K562 (cell line): ENCODE results near the gene FOXL2NB. TPM values are rescaled to one million over a fixed set of nuclear protein-coding genes. Genes with fewer than 3 reads are reported as not detected.

Experiments
- ATAC-seq: fragments of 200-7000 bp; cut with Tn5 transposase; 3 replicates; pipeline ENCODE4 v1.9.1; 2020; ENCODE audit warnings: moderate library complexity
- BruUV-seq: library from RNA; stranded (reverse); fragments of 400-500 nt; replicated peaks from 2 replicates; lab custom pipeline; 2021; lab: Mats Ljungman, UMichigan
- CTCF ChIA-PET: fragments of 300-600 bp; formaldehyde crosslinking; extraction: SDS; loops from one replicate; lab custom pipeline; 2021; ENCODE audit warnings: low intra/inter-chr PET ratio; lab: Yijun Ruan, JAX
- POLR2A ChIA-PET: fragments of 300-600, 350-650 bp; sonication (Branson Sonifier 250); formaldehyde crosslinking; extraction: SDS; loops from one replicate; lab custom pipeline; 2021; ENCODE audit warnings: antibody characterized with exemption, inconsistent platforms; lab: Yijun Ruan, JAX
- DNase-seq, 4 experiments: peaks; one replicate each; pipeline versions ENCODE4 v3.0.0 to v3.0.0-alpha.2; 2011 to 2018; ENCODE audit warnings: low spot score in 3 of 4, mixed read lengths in 3 of 4; ENCODE audit errors: extremely low read depth in 1 of 4
- FAIRE-seq: peaks from 2 replicates; lab custom pipeline; 2011; peaks lifted over from hg19 to GRCh38; lab: Jason Lieb, UNC
- H2AFZ ChIP-seq: 2 replicates; pipeline ENCODE4 v1.6.0; 2011; ENCODE audit warnings: low read depth, low read length, control low read depth, inconsistent platforms
- H3K27ac ChIP-seq: fragments of 200-600 bp; 3 replicates; pipeline ENCODE4 v1.8.0; 2011; ENCODE audit warnings: low read depth, mild to moderate bottlenecking, control low read depth, inconsistent platforms, low read length, moderate library complexity, mixed read lengths; ENCODE audit errors: extremely low read depth
- H3K27me3 ChIP-seq, 2 experiments: fragments of 300-600 bp in 1 of 2; 2 replicates in 1 of 2; 3 replicates in 1 of 2; pipeline versions ENCODE4 v1.6.0 to v1.8.0; 2011; ENCODE audit warnings: inconsistent platforms in 2 of 2, low read length in 2 of 2, mild to moderate bottlenecking in 1 of 2, mixed read lengths in 1 of 2, moderate library complexity in 1 of 2; ENCODE audit not compliant: control insufficient read depth in 2 of 2, insufficient read depth in 2 of 2
- H3K36me3 ChIP-seq: fragments of 300-600 bp; 3 replicates; pipeline ENCODE4 v1.8.0; 2011; ENCODE audit warnings: mild to moderate bottlenecking, low read length, inconsistent platforms; ENCODE audit not compliant: control insufficient read depth, insufficient read depth
- H3K4me1 ChIP-seq, 2 experiments: fragments of 200-600 bp in 1 of 2; replicated peaks in 1 of 2; 2 replicates in 1 of 2; 3 replicates in 1 of 2; pipeline versions ENCODE4 v1.5.1 to v1.8.0; 2011; ENCODE audit warnings: inconsistent platforms in 2 of 2, low read length in 2 of 2, mild to moderate bottlenecking in 1 of 2, mixed read lengths in 1 of 2, moderate library complexity in 1 of 2; ENCODE audit not compliant: control insufficient read depth in 2 of 2, insufficient read depth in 2 of 2
- H3K4me2 ChIP-seq: 2 replicates; pipeline ENCODE4 v1.6.1; 2011; ENCODE audit warnings: low read length, control low read depth, inconsistent platforms, mixed read lengths; ENCODE audit not compliant: insufficient read depth
- H3K4me3 ChIP-seq: fragments of 200-600 bp; sonication (generic), shearing (Covaris generic); 2 replicates; pipeline ENCODE4 v1.5.1; 2016; ENCODE audit warnings: control low read depth, inconsistent platforms
- H3K79me2 ChIP-seq: fragments of 200-600 bp; 3 replicates; pipeline ENCODE4 v1.8.0; 2011; ENCODE audit warnings: low read length, inconsistent platforms; ENCODE audit not compliant: control insufficient read depth, insufficient read depth
- H3K9ac ChIP-seq, 2 experiments: 2 replicates each; pipeline versions ENCODE4 v1.6.0 to v1.6.1; 2011; ENCODE audit warnings: low read depth in 2 of 2, low read length in 2 of 2, control low read depth in 1 of 2, inconsistent platforms in 1 of 2, mild to moderate bottlenecking in 1 of 2, mixed read lengths in 1 of 2; ENCODE audit not compliant: insufficient read depth in 1 of 2
- H3K9me1 ChIP-seq: one replicate; pipeline ENCODE4 v1.6.0; 2011; ENCODE audit warnings: inconsistent platforms, mild to moderate bottlenecking, low read length, moderate library complexity; ENCODE audit not compliant: control insufficient read depth, insufficient read depth
- H3K9me3 ChIP-seq: replicated peaks from 2 replicates; pipeline ENCODE4 v1.5.1; 2011; ENCODE audit warnings: low read depth, low read length, inconsistent platforms; ENCODE audit not compliant: control insufficient read depth, insufficient read depth
- H4K20me1 ChIP-seq: replicated peaks from 2 replicates; pipeline ENCODE4 v1.6.1; 2011; ENCODE audit warnings: low read length, inconsistent platforms, mixed read lengths; ENCODE audit not compliant: control insufficient read depth, insufficient read depth
- EP400 ChIP-seq: fragments of 450-650 bp; IDR thresholded peaks from 2 replicates; pipeline ENCODE4 v1.6.1; 2017; ENCODE audit warnings: antibody characterized with exemption, mild to moderate bottlenecking, moderate library complexity
- ESRRA ChIP-seq: fragments of 450-650 bp; IDR thresholded peaks from 2 replicates; pipeline ENCODE4 v1.6.1; 2014; ENCODE audit warnings: low read depth, mild to moderate bottlenecking, moderate library complexity, borderline replicate concordance
- EZH2 ChIP-seq: IDR thresholded peaks from 2 replicates; pipeline ENCODE4 v1.6.1; 2012; ENCODE audit warnings: low read depth, mild to moderate bottlenecking, inconsistent platforms, low read length, borderline replicate concordance
- HDAC1 ChIP-seq, 2 experiments: fragments of 450-650 bp; IDR thresholded peaks; 2 replicates each; pipeline ENCODE4 v1.6.1; 2016 to 2017; ENCODE audit warnings: inconsistent platforms in 1 of 2, mild to moderate bottlenecking in 1 of 2, moderate library complexity in 1 of 2
- HEY1 ChIP-seq: fragments of 250-450 bp; sonication (Bioruptor Pico); IDR thresholded peaks from 2 replicates; pipeline ENCODE4 v1.5.0; 2020; ENCODE audit warnings: mild to moderate bottlenecking, moderate library complexity, borderline replicate concordance
- KLF16 ChIP-seq: IDR thresholded peaks from 2 replicates; pipeline ENCODE4 v1.6.1; 2016; ENCODE audit warnings: antibody characterized with exemption
- MAFK ChIP-seq: IDR thresholded peaks from 2 replicates; pipeline ENCODE4 v1.6.1; 2011; ENCODE audit warnings: low read length, improper control_type of control experiment
- PHB ChIP-seq: fragments of 250-450 bp; sonication (Bioruptor Pico); IDR thresholded peaks from 2 replicates; pipeline ENCODE4 v1.5.0; 2021
- SMC3 ChIP-seq: conservative IDR thresholded peaks from 2 replicates; pipeline ENCODE4 v1.6.1; 2011; ENCODE audit warnings: low read depth, low read length, improper control_type of control experiment; ENCODE audit not compliant: insufficient read depth
- ZNF316 ChIP-seq: fragments of 450-650 bp; IDR thresholded peaks from 2 replicates; pipeline ENCODE4 v1.6.1; 2016
- ZNF589 ChIP-seq: fragments of 200-800 bp; sonication (Bioruptor generic); IDR thresholded peaks from 2 replicates; pipeline ENCODE4 v1.6.1; 2016; ENCODE audit warnings: low read depth, missing genetic modification characterization, missing compliant biosample characterization
- ZNF764 ChIP-seq: fragments of 250-450 bp; sonication (Bioruptor Pico); IDR thresholded peaks from 2 replicates; pipeline ENCODE4 v1.4.0; 2020; ENCODE audit warnings: low read depth, mild to moderate bottlenecking, moderate library complexity
- WGBS: fragments of 100-300 bp; shearing (Covaris generic); methylation state at CpG from one replicate; pipeline ENCODE4 v1.1.6; 2016; ENCODE audit warnings: low coverage, mixed read lengths; ENCODE audit not compliant: insufficient coverage; ENCODE audit errors: missing lambda C conversion rate; 5-methylcytosine and 5-hydroxymethylcytosine counted together
- in situ Hi-C: fragments of 300-500 bp; cut with MboI; formaldehyde crosslinking; loops from 4 replicates; pipeline ENCODE4 v1.15.0; 2018; ENCODE audit warnings: inconsistent platforms, mixed read lengths
- intact Hi-C: fragments of 100-400 bp; cut with micrococcal nuclease; formaldehyde crosslinking; loops from 2 replicates; pipeline ENCODE4 v1.14.2; 2022
- polyA plus RNA-seq, 8 experiments: library from polyadenylated mRNA; depleted of rRNA in 4 of 8; stranded (reverse) in 5 of 8; unstranded in 3 of 8; fragments of >200 nt; fragmentation: Nextera tagmentation in 2 of 8; fragmentation: Illumina TruSeq in 1 of 8; extraction: Ambion mirVana in 2 of 8; extraction: Trizol in 1 of 8; gene quantifications; 2 replicates each; pipeline versions ENCODE4 v1.2.1 to v1.2.3, GENCODE V29; 2011 to 2014; ENCODE audit warnings: inconsistent platforms in 1 of 8, missing spikeins in 1 of 8
- total RNA-seq, 7 experiments: library from RNA; depleted of rRNA in 6 of 7; stranded (reverse); fragments of >200 nt in 6 of 7; fragmentation: Illumina TruSeq in 2 of 7; extraction: Trizol in 2 of 7; gene quantifications; 2 replicates each; pipeline versions ENCODE4 v1.2.1 to v1.2.3, GENCODE V29; 2011 to 2021; ENCODE audit warnings: low replicate concordance in 1 of 7
- TF ChIP-seq, protein P1 (sequence below), 2 experiments: IDR thresholded peaks; 2 replicates each; pipeline ENCODE4 v1.6.1; 2012; ENCODE audit warnings: improper control_type of control experiment in 2 of 2, low read depth in 2 of 2, low read length in 2 of 2, borderline replicate concordance in 1 of 2
- TF ChIP-seq, protein P2 (sequence below): fragments of 450-650 bp; IDR thresholded peaks from 2 replicates; pipeline ENCODE4 v1.6.1; 2016; ENCODE audit warnings: missing biosample characterization, missing genetic modification characterization

The FOXL2NB gene
- total and polyA plus RNA-seq, 9 of the 15 experiments (the other 6 are each of a cell fraction or from before 2014, with no cell fraction given) = 0.71 to 17.4 (median 9.0) TPM

DNA sequence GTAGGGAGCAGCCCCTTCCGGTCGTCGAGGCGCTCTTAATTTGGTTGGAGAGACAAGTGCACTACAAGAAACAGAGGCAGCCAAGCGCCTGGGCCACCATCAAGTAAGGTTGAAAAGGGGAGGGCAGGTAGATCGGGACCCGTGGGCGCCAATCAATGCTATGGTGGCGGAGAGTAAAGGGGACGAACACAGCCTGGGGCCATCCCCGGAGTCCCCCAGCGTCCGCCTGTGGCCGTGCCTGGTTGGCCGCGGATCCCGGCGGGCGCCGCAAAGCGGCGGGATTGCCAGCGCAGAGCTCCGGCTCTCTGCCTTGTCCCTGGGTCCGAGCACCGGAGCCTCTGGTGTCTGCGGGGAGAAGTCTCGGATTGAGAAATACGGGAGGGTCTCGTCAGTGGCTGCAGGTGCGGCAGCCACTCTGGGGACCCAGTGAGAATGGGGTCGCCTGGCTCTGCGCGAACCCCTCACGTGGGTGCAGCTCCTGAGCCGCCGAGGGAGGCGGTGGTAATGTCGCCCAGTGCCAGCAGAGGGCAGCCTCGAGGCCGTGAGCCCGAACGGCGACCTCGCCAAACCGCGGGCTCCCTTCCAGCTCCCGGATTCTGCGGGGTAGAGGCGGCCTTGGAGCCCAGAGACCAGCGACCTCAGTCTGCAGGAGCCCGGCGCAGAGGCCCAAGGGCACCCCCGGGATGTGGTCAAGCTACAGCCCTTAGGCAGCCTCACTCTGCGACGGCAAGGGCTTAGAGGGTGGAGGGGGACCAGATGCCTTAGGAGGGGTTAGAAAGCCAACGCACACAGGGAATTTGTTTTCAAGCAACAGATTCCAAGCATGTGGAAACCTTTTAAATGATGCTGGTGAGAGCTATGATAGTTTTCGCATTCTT is 10.9 kb upstream of the FOXL2NB start:
- Histone ChIP-seq H3K79me2 (peaks cover 3% of the 10 kb centered on the region; the same call in 1 of the 3 replicates), H3K9ac (peak overlapping the region; percentile 67 to 93), H3K9me3 (no peaks in the 10 kb centered on the region), H3K9me1 (no peaks in the 10 kb centered on the region), H3K4me2 (peak overlapping the region; percentile 75), H4K20me1 (no peaks in the 10 kb centered on the region; the same call in 1 of the 2 replicates), H3K27ac (peak overlapping the region; percentile 54), H3K27me3 (no peaks in the 10 kb centered on the region), H3K4me3 (peak overlapping the region; percentile 45), H3K4me1 (peaks cover 4 to 43% of the 10 kb centered on the region in 2 experiments; a peak in 3 of 5 replicates), H2AFZ (peak overlapping the region; percentile 92), H3K36me3 (peaks cover 3% of the 10 kb centered on the region; the same call in 1 of the 3 replicates)
- ChIA-PET CTCF (interaction anchor here (0.6 to 1.9 kb wide), 3 partner anchors 11 to 1928 kb away, joined by 4 to 8 read pairs (median 6); partner anchors contain the start of genes FOXL2 and FOXL2NB), POLR2A (interaction anchor here (0.6 to 1.6 kb wide), 13 partner anchors 9 to 810 kb away, joined by 3 to 10 read pairs (median 3); partner anchors contain the start of genes FOXL2 and FOXL2NB)
- FAIRE-seq = peak; percentile 84
- 9% methylated on average over 36 of the region's 58 CpGs for WGBS
- intact Hi-C loops = loop anchor here (5.0 kb wide), 1 partner anchor 391 kb away; no protein-coding TSS in a partner anchor
- in situ Hi-C loops = loop anchor here (5.0 to 25.0 kb wide), 3 partner anchors 396 to 874 kb away; no protein-coding TSS in a partner anchor
- peak; percentile 85 to 91 (median 88) for DNase-seq
- peak; percentile 88 for ATAC-seq
- BruUV-seq = no TSS peak
- TF ChIP-seq HDAC1 (IDR thresholded peaks at IDR 0.05) = peak in 1 of 2 experiments; percentile 45; a peak in 1 of 4 replicates
- TF ChIP-seq, protein P1, sequence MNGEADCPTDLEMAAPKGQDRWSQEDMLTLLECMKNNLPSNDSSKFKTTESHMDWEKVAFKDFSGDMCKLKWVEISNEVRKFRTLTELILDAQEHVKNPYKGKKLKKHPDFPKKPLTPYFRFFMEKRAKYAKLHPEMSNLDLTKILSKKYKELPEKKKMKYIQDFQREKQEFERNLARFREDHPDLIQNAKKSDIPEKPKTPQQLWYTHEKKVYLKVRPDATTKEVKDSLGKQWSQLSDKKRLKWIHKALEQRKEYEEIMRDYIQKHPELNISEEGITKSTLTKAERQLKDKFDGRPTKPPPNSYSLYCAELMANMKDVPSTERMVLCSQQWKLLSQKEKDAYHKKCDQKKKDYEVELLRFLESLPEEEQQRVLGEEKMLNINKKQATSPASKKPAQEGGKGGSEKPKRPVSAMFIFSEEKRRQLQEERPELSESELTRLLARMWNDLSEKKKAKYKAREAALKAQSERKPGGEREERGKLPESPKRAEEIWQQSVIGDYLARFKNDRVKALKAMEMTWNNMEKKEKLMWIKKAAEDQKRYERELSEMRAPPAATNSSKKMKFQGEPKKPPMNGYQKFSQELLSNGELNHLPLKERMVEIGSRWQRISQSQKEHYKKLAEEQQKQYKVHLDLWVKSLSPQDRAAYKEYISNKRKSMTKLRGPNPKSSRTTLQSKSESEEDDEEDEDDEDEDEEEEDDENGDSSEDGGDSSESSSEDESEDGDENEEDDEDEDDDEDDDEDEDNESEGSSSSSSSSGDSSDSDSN (IDR thresholded peaks at IDR 0.05; ENCODE audit: borderline replicate concordance in 1 of 2, low read depth in 2 of 2, low read length in 2 of 2) = peak in 1 of 2 experiments; percentile 92; a peak in 2 of 4 replicates
- TF ChIP-seq EP400 = peak; percentile 61
- TF ChIP-seq KLF16 = 0 out of 2 replicates have a peak, but pooled peaks have one; percentile 11
- no peak for TF ChIP-seq ZNF764
- TF ChIP-seq MAFK = no peak
- TF ChIP-seq EZH2 = no peak
- peak; percentile 72; the same call in 1 of the 2 replicates for TF ChIP-seq SMC3
- no peak for TF ChIP-seq PHB (CRISPR knock-in tag)
- no peak for TF ChIP-seq ZNF589 (CRISPR knock-in tag)
- TF ChIP-seq ESRRA = peak; percentile 35
- TF ChIP-seq HEY1 (CRISPR knock-in tag) = no peak
- TF ChIP-seq, protein P2, sequence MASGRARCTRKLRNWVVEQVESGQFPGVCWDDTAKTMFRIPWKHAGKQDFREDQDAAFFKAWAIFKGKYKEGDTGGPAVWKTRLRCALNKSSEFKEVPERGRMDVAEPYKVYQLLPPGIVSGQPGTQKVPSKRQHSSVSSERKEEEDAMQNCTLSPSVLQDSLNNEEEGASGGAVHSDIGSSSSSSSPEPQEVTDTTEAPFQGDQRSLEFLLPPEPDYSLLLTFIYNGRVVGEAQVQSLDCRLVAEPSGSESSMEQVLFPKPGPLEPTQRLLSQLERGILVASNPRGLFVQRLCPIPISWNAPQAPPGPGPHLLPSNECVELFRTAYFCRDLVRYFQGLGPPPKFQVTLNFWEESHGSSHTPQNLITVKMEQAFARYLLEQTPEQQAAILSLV (tag) = no peak
- no peak for TF ChIP-seq ZNF316
